Right lobe of liver (tissue), 6 donors: ENCODE measurements around the gene SOBP. TPM values are rescaled to one million over a fixed set of nuclear protein-coding genes. Genes with fewer than 3 reads are reported as not detected.

Source experiments
- ATAC-seq, 4 donors: fragments of 200-7000 bp; cut with Tn5 transposase; one replicate each; pipeline ENCODE4 v1.9.1; 2020; ENCODE audit warnings: mild to moderate bottlenecking in 4 of 4, moderate library complexity in 4 of 4
- DNase-seq, 3 donors: peaks; one replicate each; pipeline ENCODE4 v3.0.0-alpha.2; 2020
- H3K27ac ChIP-seq, 3 donors: fragments of 200-600 bp; one replicate each; pipeline ENCODE4 v1.8.0; 2022
- H3K27me3 ChIP-seq, 2 donors: fragments of 200-600 bp; one replicate each; pipeline ENCODE4 v1.8.0; 2022
- H3K36me3 ChIP-seq, 4 donors: fragments of 200-600 bp; sonication (generic) in 1 of 4; one replicate each; pipeline versions ENCODE4 v1.5.1 to v1.8.0; 2017 to 2022; ENCODE audit warnings: control low read depth in 1 of 4
- H3K4me1 ChIP-seq, 4 donors: fragments of 200-600 bp; sonication (generic) in 1 of 4; one replicate each; pipeline versions ENCODE4 v1.5.1 to v1.8.0; 2017 to 2022; ENCODE audit warnings: control low read depth in 1 of 4
- H3K4me3 ChIP-seq, 3 donors: fragments of 200-600 bp; one replicate each; pipeline ENCODE4 v1.8.0; 2022
- H3K9me3 ChIP-seq, 4 donors: fragments of 200-600 bp; sonication (generic) in 1 of 4; one replicate each; pipeline versions ENCODE4 v1.5.1 to v1.8.0; 2017 to 2022; ENCODE audit warnings: control low read depth in 1 of 4
- CTCF ChIP-seq, 4 donors: fragments of 200-600 bp in 3 of 4; fragments of 450-650 bp in 1 of 4; IDR thresholded peaks; one replicate each; pipeline versions ENCODE4 v1.5.1 to v1.8.0; 2016 to 2022; ENCODE audit warnings: antibody characterized with exemption in 4 of 4, mild to moderate bottlenecking in 2 of 4
- POLR2A ChIP-seq: fragments of 450-650 bp; IDR thresholded peaks from one replicate; pipeline ENCODE4 v1.6.1; 2017; ENCODE audit warnings: antibody characterized with exemption, mild to moderate bottlenecking
- WGBS: methylation state at CpG from one replicate; pipeline ENCODE4 v1.1.6; 2018; ENCODE audit warnings: low coverage, low lambda C conversion rate; ENCODE audit not compliant: insufficient coverage; ENCODE audit errors: missing lambda C conversion rate; 5-methylcytosine and 5-hydroxymethylcytosine counted together
- intact Hi-C, 2 donors: fragments of 100-400 bp; cut with DNase I; formaldehyde crosslinking; loops; one replicate each; pipeline versions ENCODE4 v1.11.2 to v1.14.1; 2022
- total RNA-seq, 6 experiments: library from RNA; depleted of rRNA in 2 of 6; stranded (reverse); fragments of >200 nt in 2 of 6; fragmentation: NEBNext Ultra II Directional in 3 of 6; extraction: Animal tissue kit (Norgen Biotek cat#: 25700) in 3 of 6; gene quantifications; one replicate each; pipeline versions ENCODE4 v1.1.0 to v1.2.4, GENCODE V29; 2016 to 2023
- donor health status: DM: no; HTN: yes; CAD: no.
- donor health status: DM: no; HTN: no; CAD: no.
- donor health status: DM: no; HTN: no; CAD: no.
- donor health status: DM: no; HTN: yes; CAD: no.
- donor health status: DM: no; HTN: yes; CAD: no.

SOBP gene
- total RNA-seq, 6 experiments from 2014 or later, result 1.3 to 3.5 (median 1.6) TPM

GRCh38 chr6:107616775-107617174, 126.9 kb downstream of the SOBP start:
- Histone ChIP-seq H3K36me3 (no peaks in the 10 kb centered on the region), H3K4me1 (no peaks in the 10 kb centered on the region), H3K27ac (no peak overlapping the region), H3K9me3 (no peaks in the 10 kb centered on the region), H3K27me3 (no peaks in the 10 kb centered on the region), H3K4me3 (no peak overlapping the region)
- TF ChIP-seq CTCF (IDR thresholded peaks at IDR 0.05), result no peak
- TF ChIP-seq POLR2A, result no peak
- no peak for DNase-seq
- intact Hi-C loops, result no loop called here
- WGBS, result no CpG with 5 or more reads among the region's 9 CpGs
- ATAC-seq, result no peak

GRCh38 chr6:107617341-107617932, 127.5 kb downstream of the SOBP start:
- Histone ChIP-seq H3K36me3 (no peaks in the 10 kb centered on the region), H3K4me1 (no peaks in the 10 kb centered on the region), H3K27me3 (no peaks in the 10 kb centered on the region), H3K27ac (no peak overlapping the region), H3K4me3 (no peak overlapping the region), H3K9me3 (no peaks in the 10 kb centered on the region)
- DNase-seq (no peak), ATAC-seq (no peak)
- intact Hi-C loops, result no loop called here
- no peak for TF ChIP-seq CTCF (IDR thresholded peaks at IDR 0.05)
- no peak for TF ChIP-seq POLR2A
- WGBS, result 77% methylated on average over 3 of the region's 6 CpGs

DNA sequence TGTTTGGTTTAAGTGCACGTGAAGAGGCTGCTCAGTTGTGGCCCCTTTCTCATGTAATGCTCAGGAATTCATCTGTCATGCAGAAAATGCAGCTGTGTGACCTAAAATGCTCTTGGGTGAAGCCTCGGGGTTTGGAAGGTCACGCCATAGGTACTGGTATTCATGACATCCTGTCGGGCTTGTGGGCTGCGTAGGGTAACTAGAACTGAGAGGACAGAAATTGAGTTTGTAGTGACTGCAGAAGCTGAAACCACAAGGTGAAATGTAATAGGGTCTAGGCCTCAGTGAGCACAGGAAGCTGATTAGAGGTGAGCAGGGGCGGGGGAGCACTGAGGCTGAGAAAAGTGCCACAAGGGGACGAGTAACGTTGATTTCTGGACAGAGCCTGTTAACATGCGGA, 128.8 kb downstream of the SOBP start:
- Histone ChIP-seq H3K36me3 (no peaks in the 10 kb centered on the region), H3K27me3 (no peaks in the 10 kb centered on the region), H3K4me1 (no peaks in the 10 kb centered on the region), H3K9me3 (no peaks in the 10 kb centered on the region), H3K27ac (no peak overlapping the region), H3K4me3 (no peak overlapping the region)
- ATAC-seq (peak in 3 of 4 donors; percentile 35 to 53 (median 37)), DNase-seq (no peak)
- intact Hi-C loops, result no loop called here
- TF ChIP-seq POLR2A (no peak), CTCF (IDR thresholded peaks at IDR 0.05) (no peak)
- 91% methylated on average over 9 of the region's 9 CpGs for WGBS

DNA sequence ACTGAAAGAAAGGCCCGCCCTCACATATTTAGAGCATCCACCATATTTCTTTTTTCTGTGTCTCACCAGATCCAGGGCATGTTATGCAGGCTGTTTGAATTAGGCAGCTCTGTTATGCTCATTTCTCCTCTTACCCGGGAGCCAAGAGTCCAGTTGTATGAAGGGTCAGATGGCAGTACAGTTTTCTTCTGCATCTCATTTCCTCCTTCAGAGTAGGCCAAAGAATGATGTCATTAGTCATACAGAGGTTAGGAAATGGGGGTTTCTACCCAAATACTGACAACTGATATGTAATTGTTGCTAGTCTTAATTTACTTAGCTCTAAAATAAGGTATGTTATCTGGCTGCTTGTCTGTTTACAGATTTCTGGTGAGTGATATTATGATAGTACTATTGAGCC, 130.8 kb downstream of the SOBP start:
- Histone ChIP-seq H3K36me3 (no peaks in the 10 kb centered on the region), H3K4me1 (no peaks in the 10 kb centered on the region), H3K4me3 (no peak overlapping the region), H3K27ac (no peak overlapping the region), H3K27me3 (no peaks in the 10 kb centered on the region), H3K9me3 (no peaks in the 10 kb centered on the region)
- intact Hi-C loops, result no loop called here
- peak in 2 of 4 donors; percentile 14 to 74 for ATAC-seq
- TF ChIP-seq CTCF (IDR thresholded peaks at IDR 0.05) (no peak), POLR2A (no peak)
- WGBS, result 81% methylated on average over 2 of the region's 2 CpGs
- no peak for DNase-seq
